GM12878 (cell line): ENCODE results near the gene ARHGEF7. TPM values are rescaled to one million over a fixed set of nuclear protein-coding genes. Genes with fewer than 3 reads are reported as not detected.

Experiments used
- ATAC-seq: fragments of 200-7000 bp; cut with Tn5 transposase; 3 replicates; pipeline ENCODE4 v1.9.1; 2020; ENCODE audit warnings: mild to moderate bottlenecking, moderate library complexity
- BruUV-seq: library from RNA; stranded (reverse); fragments of 400-500 nt; replicated peaks from 2 replicates; lab custom pipeline; 2021; lab: Mats Ljungman, UMichigan
- CTCF ChIA-PET: fragments of 300-600 bp; sonication (Branson Sonifier 250); formaldehyde crosslinking; extraction: SDS; loops from one replicate; lab custom pipeline; 2021; ENCODE audit warnings: inconsistent platforms; lab: Yijun Ruan, JAX
- POLR2A ChIA-PET: fragments of 350-600 bp; formaldehyde crosslinking; extraction: SDS; loops from one replicate; lab custom pipeline; 2021; ENCODE audit warnings: inconsistent platforms; lab: Charles Lee
- RAD21 ChIA-PET: fragments of 300-600 bp; sonication (Branson Sonifier 250); formaldehyde crosslinking; loops from one replicate; lab custom pipeline; 2023; ENCODE audit warnings: antibody characterized with exemption; ENCODE audit not compliant: unreplicated experiment; lab: Charles Lee
- SMC1A ChIA-PET: fragments of 300-600 bp; sonication (Branson Sonifier 250); formaldehyde crosslinking; loops from one replicate; lab custom pipeline; 2023; ENCODE audit not compliant: unreplicated experiment, uncharacterized antibody; lab: Charles Lee
- DNase-seq: peaks from one replicate; pipeline ENCODE4 v3.0.0-alpha.2; 2011; ENCODE audit warnings: low read depth, low spot score
- FAIRE-seq: peaks from 3 replicates; lab custom pipeline; 2011; peaks lifted over from hg19 to GRCh38; lab: Jason Lieb, UNC
- H2AFZ ChIP-seq: 2 replicates; pipeline ENCODE4 v1.6.0; 2011; ENCODE audit warnings: low read depth, low read length, control low read depth; ENCODE audit not compliant: control insufficient read depth
- H3K27ac ChIP-seq: 2 replicates; pipeline ENCODE4 v1.5.1; 2011; ENCODE audit warnings: control low read depth; ENCODE audit not compliant: control insufficient read depth, insufficient read depth
- H3K27me3 ChIP-seq, 2 experiments: replicated peaks in 1 of 2; 2 replicates each; pipeline versions ENCODE4 v1.6.0 to v1.6.1; 2011; ENCODE audit warnings: low read length in 1 of 2; ENCODE audit not compliant: control insufficient read depth in 2 of 2, insufficient read depth in 2 of 2
- H3K36me3 ChIP-seq, 2 experiments: 2 replicates each; pipeline ENCODE4 v1.5.1; 2011; ENCODE audit warnings: low read length in 1 of 2; ENCODE audit not compliant: control insufficient read depth in 2 of 2, insufficient read depth in 2 of 2
- H3K4me1 ChIP-seq: 2 replicates; pipeline ENCODE4 v1.6.1; 2011; ENCODE audit warnings: mild to moderate bottlenecking, low read length, moderate library complexity, mixed read lengths; ENCODE audit not compliant: control insufficient read depth, insufficient read depth
- H3K4me2 ChIP-seq: 2 replicates; pipeline ENCODE4 v1.6.0; 2011; ENCODE audit warnings: control low read depth; ENCODE audit not compliant: control insufficient read depth, insufficient read depth
- H3K4me3 ChIP-seq: fragments of 200-600 bp; sonication (generic); 2 replicates; pipeline ENCODE4 v1.5.1; 2016
- H3K79me2 ChIP-seq: 2 replicates; pipeline ENCODE4 v1.6.0; 2011; ENCODE audit warnings: low read length; ENCODE audit not compliant: control insufficient read depth, insufficient read depth
- H3K9ac ChIP-seq: 2 replicates; pipeline ENCODE4 v1.8.0; 2011; ENCODE audit warnings: low read length, control low read depth, mixed read lengths; ENCODE audit not compliant: control insufficient read depth, insufficient read depth
- H3K9me3 ChIP-seq: replicated peaks from 3 replicates; pipeline ENCODE4 v1.5.1; 2011; ENCODE audit warnings: mild to moderate bottlenecking, low read length; ENCODE audit not compliant: control insufficient read depth, insufficient read depth
- H4K20me1 ChIP-seq: 2 replicates; pipeline ENCODE4 v1.6.0; 2011; ENCODE audit not compliant: control insufficient read depth, insufficient read depth
- BCLAF1 ChIP-seq: fragments of 450-650 bp; IDR thresholded peaks from 2 replicates; pipeline ENCODE4 v1.6.1; 2017; ENCODE audit warnings: antibody characterized with exemption, mild to moderate bottlenecking, moderate library complexity
- CHD2 ChIP-seq: IDR thresholded peaks from 2 replicates; pipeline ENCODE4 v1.6.1; 2011; ENCODE audit warnings: low read depth, low read length, improper control_type of control experiment, borderline replicate concordance
- ESRRA ChIP-seq: IDR thresholded peaks from 2 replicates; pipeline ENCODE4 v1.6.1; 2012; ENCODE audit warnings: mild to moderate bottlenecking, low read length, improper control_type of control experiment
- FOXK2 ChIP-seq: fragments of 450-650 bp; IDR thresholded peaks from 2 replicates; pipeline ENCODE4 v1.6.1; 2017; ENCODE audit warnings: mild to moderate bottlenecking, moderate library complexity
- IKZF2 ChIP-seq, 2 experiments: fragments of 450-650 bp; IDR thresholded peaks; 2 replicates each; pipeline ENCODE4 v1.6.1; 2017; ENCODE audit warnings: mild to moderate bottlenecking in 2 of 2, moderate library complexity in 2 of 2
- JUNB ChIP-seq: IDR thresholded peaks from 2 replicates; pipeline ENCODE4 v1.6.1; 2016; ENCODE audit warnings: antibody characterized with exemption, mild to moderate bottlenecking
- NFIC ChIP-seq: IDR thresholded peaks from 2 replicates; pipeline ENCODE4 v1.6.1; 2012; ENCODE audit warnings: low read depth, mild to moderate bottlenecking, inconsistent platforms, low read length, moderate library complexity
- POU2F2 ChIP-seq: IDR thresholded peaks from 3 replicates; pipeline ENCODE4 v1.6.1; 2011; ENCODE audit warnings: low read depth, mild to moderate bottlenecking, low read length, borderline replicate concordance
- SIX5 ChIP-seq: IDR thresholded peaks from 2 replicates; pipeline ENCODE4 v1.6.1; 2011; ENCODE audit warnings: mild to moderate bottlenecking, low read depth, low read length, moderate library complexity; ENCODE audit not compliant: severe bottlenecking
- STAT1 ChIP-seq: fragments of 450-650 bp; conservative IDR thresholded peaks from 2 replicates; pipeline ENCODE4 v1.6.1; 2014; ENCODE audit warnings: antibody characterized with exemption, mild to moderate bottlenecking
- SUPT20H ChIP-seq: IDR thresholded peaks from 2 replicates; pipeline ENCODE4 v1.6.1; 2011; ENCODE audit warnings: low read depth, mild to moderate bottlenecking, low read length, moderate library complexity, borderline replicate concordance; ENCODE audit not compliant: control insufficient read depth
- TAF1 ChIP-seq: IDR thresholded peaks from 2 replicates; pipeline ENCODE4 v1.6.1; 2011; ENCODE audit warnings: mild to moderate bottlenecking, low read depth, low read length, borderline replicate concordance
- ZNF24 ChIP-seq: fragments of 450-650 bp; IDR thresholded peaks from 2 replicates; pipeline ENCODE4 v1.6.1; 2017; ENCODE audit warnings: antibody characterized with exemption, mild to moderate bottlenecking
- WGBS: methylation state at CpG from one replicate; pipeline ENCODE4 v1.1.6; 2016; ENCODE audit warnings: low lambda C conversion rate; ENCODE audit not compliant: insufficient replicate concordance, insufficient coverage; ENCODE audit errors: missing lambda C conversion rate; 5-methylcytosine and 5-hydroxymethylcytosine counted together
- in situ Hi-C: fragments of 300-500 bp; cut with MboI; formaldehyde crosslinking; loops from 9 replicates; pipeline ENCODE4 v1.14.3; 2018; ENCODE audit warnings: mixed read lengths
- intact Hi-C: fragments of 100-400 bp; cut with micrococcal nuclease; formaldehyde crosslinking; loops from one replicate; pipeline ENCODE4 v1.14.2; 2022; ENCODE audit not compliant: unreplicated experiment
- polyA plus RNA-seq, 11 experiments: library from polyadenylated mRNA; depleted of rRNA in 4 of 11; unstranded in 6 of 11; stranded (reverse) in 5 of 11; fragments of >200 nt; fragmentation: Nextera tagmentation in 4 of 11; fragmentation: Illumina TruSeq in 1 of 11; extraction: Ambion mirVana in 4 of 11; extraction: Trizol in 1 of 11; gene quantifications; 1 replicate in 1 of 11; 2 replicates in 10 of 11; pipeline versions ENCODE4 v1.2.1 to v1.2.3, GENCODE V29; 2011 to 2016; ENCODE audit warnings: inconsistent platforms in 2 of 11, missing spikeins in 2 of 11, low read depth in 1 of 11
- total RNA-seq, 4 experiments: library from RNA; depleted of rRNA in 3 of 4; stranded (reverse); fragments of >200 nt in 3 of 4; fragmentation: Illumina TruSeq in 1 of 4; extraction: Trizol in 1 of 4; gene quantifications; 2 replicates each; pipeline versions ENCODE4 v1.2.1 to v1.2.3, GENCODE V29; 2013 to 2021

The ARHGEF7 gene
- total and polyA plus RNA-seq, 10 of the 15 experiments (the other 5 are each of a cell fraction or from before 2014, with no cell fraction given), result 4.7 to 65.5 (median 36.6) TPM

- in situ Hi-C loops, result loop anchor here (5.0 kb wide), 1 partner anchor 149 kb away; no protein-coding TSS in a partner anchor
- BruUV-seq, result TSS peak; percentile 29
Observed at GRCh38 chr13:111210544-111211469, 95.7 kb downstream of the ARHGEF7 start.

More at GRCh38 chr13:111210544-111211469, 95.7 kb downstream of the ARHGEF7 start:
- Histone ChIP-seq H3K79me2 (peaks cover 57% of the 10 kb centered on the region), H3K27ac (no peak overlapping the region), H3K4me1 (peaks cover 7% of the 10 kb centered on the region), H3K36me3 (peaks cover 14 to 18% of the 10 kb centered on the region in 2 experiments), H3K9ac (no peak overlapping the region), H3K4me2 (no peak overlapping the region), H2AFZ (no peak overlapping the region), H3K9me3 (no peaks in the 10 kb centered on the region), H4K20me1 (peaks cover 11% of the 10 kb centered on the region; the same call in 1 of the 2 replicates), H3K27me3 (no peaks in the 10 kb centered on the region), H3K4me3 (no peak overlapping the region)
- TF ChIP-seq POU2F2 (no peak), CHD2 (no peak), IKZF2 (IDR thresholded peaks at IDR 0.05) (no peak), FOXK2 (no peak), NFIC (no peak), BCLAF1 (no peak), SIX5 (no peak), JUNB (no peak), ZNF24 (no peak), ESRRA (no peak), STAT1 (no peak), SUPT20H (no peak), TAF1 (no peak)
- no peak for ATAC-seq
- ChIA-PET POLR2A (interaction anchor here (0.5 to 0.8 kb wide), 2 partner anchors 33 to 834 kb away, joined by 3 read pairs; no protein-coding TSS in a partner anchor), SMC1A (interaction anchor here (0.6 to 2.4 kb wide), 6 partner anchors 8 to 185 kb away, joined by 3 to 12 read pairs (median 4); no protein-coding TSS in a partner anchor), CTCF (interaction anchor here (0.9 to 8.5 kb wide), 6 partner anchors 8 to 295 kb away, joined by 3 to 99 read pairs (median 4); no protein-coding TSS in a partner anchor), RAD21 (interaction anchor here (1.3 kb wide), 1 partner anchor 54 kb away, joined by 3 read pairs; no protein-coding TSS in a partner anchor)
- DNase-seq, result no peak
- intact Hi-C loops, result no loop called here
- no peak for FAIRE-seq
- 80% methylated on average over 15 of the region's 15 CpGs for WGBS
